Choroid plexus epithelial cell (primary cell): ENCODE data around the gene HEATR5A.
A peak's percentile ranks its signal among the peaks of the same experiment; 100 is the strongest.

Source experiments
- DNase-seq: peaks from one replicate; pipeline ENCODE4 v3.0.0-alpha.2; 2010; ENCODE audit warnings: low read depth
- H3K4me3 ChIP-seq: 2 replicates; pipeline ENCODE4 v1.5.1; 2011; ENCODE audit warnings: low read depth, mild to moderate bottlenecking, control low read depth, low read length, moderate library complexity
- TF ChIP-seq, protein P1 (sequence below): conservative IDR thresholded peaks from 2 replicates; pipeline ENCODE4 v1.5.1; 2011; ENCODE audit warnings: low read depth, mild to moderate bottlenecking, control low read depth, inconsistent platforms, low read length, moderate library complexity

Gene HEATR5A

DNA sequence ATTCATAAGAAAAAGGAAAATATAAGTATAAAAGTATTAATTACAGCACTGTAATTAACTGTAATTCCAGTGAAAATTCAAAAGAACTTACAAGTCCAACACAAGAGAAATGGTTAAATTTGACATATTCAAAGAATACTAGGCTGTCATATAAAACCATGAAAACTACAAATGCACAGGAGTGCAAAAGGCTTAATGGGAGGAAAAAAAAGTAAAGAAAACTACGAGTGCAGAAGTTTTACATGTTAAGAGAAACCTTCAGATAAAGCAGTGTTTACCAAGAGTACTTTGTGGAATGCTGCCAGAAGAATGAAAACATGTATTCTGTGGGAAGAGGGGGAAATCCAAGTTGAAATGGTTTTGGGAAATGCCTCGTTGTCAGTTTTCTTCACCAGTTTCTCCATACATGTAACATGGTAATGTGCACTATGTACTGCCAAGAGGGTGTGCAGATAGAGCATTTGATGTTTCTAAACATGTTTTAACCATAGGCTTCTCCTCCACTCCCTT, 9.1 kb downstream of the HEATR5A start:
- TF ChIP-seq, protein P1, sequence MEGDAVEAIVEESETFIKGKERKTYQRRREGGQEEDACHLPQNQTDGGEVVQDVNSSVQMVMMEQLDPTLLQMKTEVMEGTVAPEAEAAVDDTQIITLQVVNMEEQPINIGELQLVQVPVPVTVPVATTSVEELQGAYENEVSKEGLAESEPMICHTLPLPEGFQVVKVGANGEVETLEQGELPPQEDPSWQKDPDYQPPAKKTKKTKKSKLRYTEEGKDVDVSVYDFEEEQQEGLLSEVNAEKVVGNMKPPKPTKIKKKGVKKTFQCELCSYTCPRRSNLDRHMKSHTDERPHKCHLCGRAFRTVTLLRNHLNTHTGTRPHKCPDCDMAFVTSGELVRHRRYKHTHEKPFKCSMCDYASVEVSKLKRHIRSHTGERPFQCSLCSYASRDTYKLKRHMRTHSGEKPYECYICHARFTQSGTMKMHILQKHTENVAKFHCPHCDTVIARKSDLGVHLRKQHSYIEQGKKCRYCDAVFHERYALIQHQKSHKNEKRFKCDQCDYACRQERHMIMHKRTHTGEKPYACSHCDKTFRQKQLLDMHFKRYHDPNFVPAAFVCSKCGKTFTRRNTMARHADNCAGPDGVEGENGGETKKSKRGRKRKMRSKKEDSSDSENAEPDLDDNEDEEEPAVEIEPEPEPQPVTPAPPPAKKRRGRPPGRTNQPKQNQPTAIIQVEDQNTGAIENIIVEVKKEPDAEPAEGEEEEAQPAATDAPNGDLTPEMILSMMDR = no peak
- DNase-seq = peak; percentile 73
- no peak overlapping the region for H3K4me3 ChIP-seq

DNA sequence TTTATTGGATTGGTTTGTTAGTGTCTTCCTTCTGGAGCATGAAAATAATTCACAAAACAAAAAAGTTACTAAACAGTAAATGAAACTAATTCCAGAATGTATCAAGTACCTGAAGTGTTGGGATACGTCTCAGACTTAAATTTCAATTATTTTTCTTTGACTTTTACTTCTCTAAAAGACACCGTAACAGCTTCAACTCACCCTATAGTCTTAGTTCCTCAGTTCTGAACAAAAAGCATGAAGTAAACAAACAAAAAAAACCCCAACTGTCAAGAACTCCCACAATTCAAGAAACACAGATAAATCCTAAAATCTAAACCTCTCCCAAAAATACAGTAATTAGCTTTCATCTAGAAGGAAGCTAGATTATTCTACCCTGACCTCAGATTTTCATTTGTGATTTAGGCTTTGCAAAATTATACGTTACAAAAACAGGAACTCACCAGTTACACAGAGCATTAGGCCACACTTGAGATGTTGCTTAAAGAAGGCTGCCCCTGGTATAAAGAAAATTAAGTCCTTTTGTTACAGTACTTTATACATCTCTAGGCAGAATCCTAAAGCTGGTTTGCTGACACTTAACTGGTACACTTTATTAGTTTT, 10.2 kb downstream of the HEATR5A start:
- H3K4me3 ChIP-seq = no peak overlapping the region
- TF ChIP-seq, protein P1 = no peak
- no peak for DNase-seq

DNA sequence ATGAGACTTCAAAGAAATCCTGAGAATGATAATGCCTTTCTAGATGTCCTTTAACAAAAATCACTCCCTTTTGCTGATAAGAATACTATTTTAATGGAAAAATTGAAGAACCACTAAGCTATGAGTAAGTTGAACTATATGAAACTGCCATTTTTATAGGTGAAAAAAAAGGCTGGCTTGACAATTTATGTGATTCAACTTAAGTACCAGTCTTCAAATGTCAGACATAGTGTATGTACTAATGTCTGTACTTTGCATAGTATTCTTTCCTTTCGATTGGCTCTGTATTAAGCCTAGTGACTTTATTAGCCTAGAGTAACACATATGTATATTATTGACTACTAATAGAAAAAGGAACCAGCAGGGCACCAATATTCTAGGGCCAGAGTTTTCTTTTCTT, 11.9 kb downstream of the HEATR5A start:
- TF ChIP-seq, protein P1 = no peak
- DNase-seq = no peak
- H3K4me3 ChIP-seq = no peak overlapping the region

DNA sequence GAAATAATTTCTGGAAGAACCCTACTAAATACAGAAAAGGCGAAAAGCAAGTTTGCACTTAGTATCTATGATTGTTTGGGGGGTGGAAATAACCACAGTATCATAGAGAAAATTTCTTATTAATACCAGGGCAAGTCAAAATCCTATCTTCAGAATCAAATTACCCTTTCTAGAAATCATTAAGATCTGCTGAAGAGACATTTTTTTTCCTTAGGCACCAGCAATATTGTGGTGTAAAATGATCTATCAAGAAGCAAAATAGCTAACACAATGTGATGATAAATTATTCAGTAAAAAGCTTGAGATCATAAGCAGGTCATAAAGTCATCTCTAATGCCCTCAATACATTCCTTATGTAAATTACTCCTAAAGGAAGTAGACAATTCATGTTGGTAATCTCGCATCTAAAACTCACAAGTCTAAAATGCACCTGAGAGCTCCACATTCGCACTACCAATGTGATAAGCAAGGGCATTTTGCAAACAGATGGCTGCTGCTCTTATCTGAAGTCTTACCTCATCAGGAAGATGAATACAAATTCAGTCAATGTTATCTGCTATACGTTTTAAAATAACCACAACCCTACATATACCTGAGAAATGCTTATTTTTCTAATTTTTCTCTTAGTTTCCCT, 14.6 kb downstream of the HEATR5A start:
- no peak for DNase-seq
- H3K4me3 ChIP-seq = no peak overlapping the region
- TF ChIP-seq, protein P1 = no peak

DNA sequence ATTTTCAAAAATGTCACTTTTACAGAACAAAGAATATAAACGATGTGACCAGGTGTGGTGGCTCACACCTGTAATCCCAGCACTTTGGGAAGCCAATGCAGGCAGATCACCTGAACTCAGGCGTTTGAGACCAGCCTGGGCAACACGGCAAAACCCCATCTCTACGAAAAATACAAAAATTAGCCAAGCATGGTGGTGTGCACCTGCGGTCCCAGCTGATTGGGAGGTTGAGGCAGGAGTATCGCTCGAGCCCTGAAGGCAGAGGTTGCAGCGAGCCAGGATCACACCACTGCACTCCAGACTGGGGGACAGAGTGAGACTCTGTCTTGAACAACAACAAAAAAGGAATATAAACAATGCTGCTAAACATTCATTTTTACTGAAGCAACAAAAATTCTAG, 15.2 kb downstream of the HEATR5A start:
- no peak for DNase-seq
- no peak overlapping the region for H3K4me3 ChIP-seq
- TF ChIP-seq, protein P1 = no peak

DNA sequence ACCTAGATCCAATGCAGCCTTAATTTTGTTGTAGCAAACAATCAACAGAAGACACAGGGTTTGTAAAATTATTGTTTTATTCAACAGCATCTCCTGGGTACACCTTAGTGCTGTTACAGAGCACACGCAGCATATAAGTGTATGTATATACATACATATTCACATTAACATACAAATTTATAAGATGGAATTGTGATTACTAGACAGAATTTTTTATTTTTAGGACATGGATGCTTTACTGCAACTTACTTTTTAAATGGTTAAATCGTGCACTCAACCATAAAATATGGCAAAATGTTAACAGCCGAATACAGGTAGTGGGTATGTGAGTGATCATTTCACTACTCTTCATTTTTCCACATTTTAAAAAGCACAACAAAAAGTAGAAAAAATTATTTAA, 16.6 kb downstream of the HEATR5A start:
- no peak for DNase-seq
- TF ChIP-seq, protein P1 = no peak
- no peak overlapping the region for H3K4me3 ChIP-seq
